Mesothelial cell of epicardium (in vitro differentiated cells): ENCODE results near the gene MTF2. TPM values are rescaled to one million over a fixed set of nuclear protein-coding genes. Genes with fewer than 3 reads are reported as not detected.
A peak's percentile ranks its signal among the peaks of the same experiment; 100 is the strongest.

ENCODE experiments used
- DNase-seq, 2 experiments: peaks; one replicate each; pipeline ENCODE4 v3.0.0; 2021; ENCODE audit warnings: low spot score in 2 of 2; ENCODE audit not compliant: unreplicated experiment in 2 of 2
- H3K27ac Mint-ChIP-seq: 2 replicates; pipeline ENCODE4 v1.8.0; 2021; ENCODE audit warnings: mixed read lengths
- H3K27me3 Mint-ChIP-seq: 2 replicates; pipeline ENCODE4 v1.8.0; 2021; ENCODE audit warnings: low read depth, mixed read lengths
- H3K36me3 Mint-ChIP-seq: 2 replicates; pipeline ENCODE4 v1.8.0; 2021; ENCODE audit warnings: mixed read lengths
- H3K4me1 Mint-ChIP-seq: 2 replicates; pipeline ENCODE4 v1.8.0; 2021; ENCODE audit warnings: mixed read lengths
- H3K4me3 Mint-ChIP-seq: 2 replicates; pipeline ENCODE4 v1.8.0; 2021; ENCODE audit warnings: mild to moderate bottlenecking, moderate library complexity, mixed read lengths
- H3K9me3 Mint-ChIP-seq: 2 replicates; pipeline ENCODE4 v1.8.0; 2021; ENCODE audit warnings: mixed read lengths
- total RNA-seq: library from RNA; stranded (reverse); gene quantifications from 3 replicates; pipeline ENCODE4 v1.2.1, GENCODE V29; 2021
- TF ChIP-seq, protein P1 (sequence below): fragments of 200-600 bp; sonication (generic); IDR thresholded peaks from one replicate; pipeline ENCODE4 v1.5.0; 2021; ENCODE audit warnings: antibody characterized with exemption; ENCODE audit not compliant: unreplicated experiment

The MTF2 gene
- total RNA-seq, 1 donor from 2014 or later = 76.2 TPM

- Mint-ChIP-seq H3K36me3 (peaks cover 35% of the 10 kb centered on the region), H3K4me3 (no peak overlapping the region), H3K4me1 (peaks cover 23% of the 10 kb centered on the region), H3K9me3 (peaks cover 13% of the 10 kb centered on the region), H3K27ac (peak overlapping the region; percentile 59), H3K27me3 (no peaks in the 10 kb centered on the region)
- TF ChIP-seq, protein P1, sequence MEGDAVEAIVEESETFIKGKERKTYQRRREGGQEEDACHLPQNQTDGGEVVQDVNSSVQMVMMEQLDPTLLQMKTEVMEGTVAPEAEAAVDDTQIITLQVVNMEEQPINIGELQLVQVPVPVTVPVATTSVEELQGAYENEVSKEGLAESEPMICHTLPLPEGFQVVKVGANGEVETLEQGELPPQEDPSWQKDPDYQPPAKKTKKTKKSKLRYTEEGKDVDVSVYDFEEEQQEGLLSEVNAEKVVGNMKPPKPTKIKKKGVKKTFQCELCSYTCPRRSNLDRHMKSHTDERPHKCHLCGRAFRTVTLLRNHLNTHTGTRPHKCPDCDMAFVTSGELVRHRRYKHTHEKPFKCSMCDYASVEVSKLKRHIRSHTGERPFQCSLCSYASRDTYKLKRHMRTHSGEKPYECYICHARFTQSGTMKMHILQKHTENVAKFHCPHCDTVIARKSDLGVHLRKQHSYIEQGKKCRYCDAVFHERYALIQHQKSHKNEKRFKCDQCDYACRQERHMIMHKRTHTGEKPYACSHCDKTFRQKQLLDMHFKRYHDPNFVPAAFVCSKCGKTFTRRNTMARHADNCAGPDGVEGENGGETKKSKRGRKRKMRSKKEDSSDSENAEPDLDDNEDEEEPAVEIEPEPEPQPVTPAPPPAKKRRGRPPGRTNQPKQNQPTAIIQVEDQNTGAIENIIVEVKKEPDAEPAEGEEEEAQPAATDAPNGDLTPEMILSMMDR = no peak
- no peak for DNase-seq
Observed at GRCh38 chr1:93082313-93082712, 3.2 kb downstream of the MTF2 start.

DNA sequence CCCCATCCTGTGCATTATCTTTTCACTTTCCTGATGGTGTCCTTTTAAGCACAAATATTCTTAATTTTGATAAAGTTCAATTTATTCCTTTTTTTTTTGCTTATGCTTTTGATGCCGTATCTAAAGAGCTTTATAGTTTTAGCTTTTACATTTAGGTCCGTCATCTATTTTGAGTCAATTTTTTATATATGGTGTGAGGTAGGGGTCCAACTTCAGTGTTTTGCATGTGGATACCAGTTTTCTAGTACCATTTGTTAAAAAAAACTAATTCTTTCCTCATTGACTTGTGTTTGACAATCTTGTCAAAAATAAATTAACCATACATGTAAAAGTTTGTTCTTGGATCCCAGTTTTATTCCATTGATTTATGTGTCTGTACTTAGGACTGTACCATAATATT is 4.9 kb downstream of the MTF2 start:
- Mint-ChIP-seq H3K27ac (no peak overlapping the region), H3K36me3 (peaks cover 35% of the 10 kb centered on the region), H3K4me3 (no peak overlapping the region), H3K27me3 (no peaks in the 10 kb centered on the region), H3K9me3 (peaks cover 13% of the 10 kb centered on the region), H3K4me1 (peaks cover 13% of the 10 kb centered on the region)
- no peak for DNase-seq
- TF ChIP-seq, protein P1 = no peak

DNA sequence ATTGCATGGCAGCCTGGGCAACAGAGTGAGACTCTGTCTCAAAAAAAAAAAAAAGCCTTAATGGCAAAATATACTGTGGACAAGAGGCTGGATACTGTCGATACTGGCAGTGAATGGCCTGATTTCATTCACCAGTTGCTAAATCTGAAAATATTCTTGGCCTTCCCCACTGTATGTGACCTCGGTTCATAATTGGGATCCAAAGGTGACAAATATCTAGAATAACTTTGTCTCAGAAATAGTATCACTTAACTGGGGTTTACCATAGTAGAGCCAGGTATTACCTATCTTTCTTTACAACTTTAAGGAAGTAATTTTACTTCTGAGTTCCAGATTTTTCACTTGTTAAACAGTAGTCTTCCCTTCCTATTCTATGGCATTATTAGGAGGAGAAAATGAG is 8.4 kb downstream of the MTF2 start:
- DNase-seq = no peak
- Mint-ChIP-seq H3K27me3 (no peaks in the 10 kb centered on the region), H3K4me3 (no peak overlapping the region), H3K9me3 (peaks cover 13% of the 10 kb centered on the region), H3K27ac (peak overlapping the region; percentile 11), H3K36me3 (peaks cover 48% of the 10 kb centered on the region), H3K4me1 (no peaks in the 10 kb centered on the region)
- TF ChIP-seq, protein P1 = no peak

DNA sequence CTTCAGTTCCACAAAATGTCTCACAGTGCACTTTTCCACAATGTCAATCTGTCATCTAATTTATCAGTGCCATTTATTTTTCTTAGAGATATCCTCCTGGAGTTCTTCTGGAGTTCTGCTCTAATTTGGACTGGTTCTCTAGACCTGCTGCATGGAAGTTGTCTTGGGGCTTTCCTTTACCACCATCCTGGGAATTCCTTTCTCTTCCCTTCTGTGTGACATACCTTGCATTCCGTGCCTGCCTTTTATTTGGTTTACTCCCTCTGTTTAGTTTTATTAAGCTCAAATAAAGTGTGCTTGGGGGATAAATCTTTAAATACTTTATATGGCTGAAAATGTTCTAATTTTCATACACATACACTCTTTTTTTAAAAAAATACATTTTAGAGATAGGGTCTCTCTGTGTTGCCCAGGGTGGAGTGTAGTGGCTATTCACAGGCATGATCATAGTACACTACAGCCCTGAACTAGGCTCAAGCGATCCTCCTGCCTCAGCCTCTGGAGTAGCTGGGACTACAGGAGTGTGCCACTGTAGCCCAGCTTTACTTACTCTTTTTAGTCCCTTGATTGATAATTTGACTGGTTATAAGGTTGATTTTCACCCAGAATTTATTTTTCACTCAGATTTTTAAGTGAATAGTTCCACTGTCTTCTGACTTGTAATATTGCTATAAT is 14.4 kb downstream of the MTF2 start:
- Mint-ChIP-seq H3K4me3 (no peak overlapping the region), H3K27ac (peak overlapping the region; percentile 81), H3K27me3 (no peaks in the 10 kb centered on the region), H3K4me1 (peaks cover 19% of the 10 kb centered on the region), H3K9me3 (no peaks in the 10 kb centered on the region), H3K36me3 (peaks cover 22% of the 10 kb centered on the region)
- TF ChIP-seq, protein P1 = no peak
- DNase-seq = no peak

GRCh38 chr1:93095804-93096585 is 16.9 kb downstream of the MTF2 start:
- Mint-ChIP-seq H3K4me1 (peaks cover 19% of the 10 kb centered on the region), H3K36me3 (peaks cover 13% of the 10 kb centered on the region), H3K4me3 (no peak overlapping the region), H3K9me3 (no peaks in the 10 kb centered on the region), H3K27ac (peak overlapping the region; percentile 82), H3K27me3 (no peaks in the 10 kb centered on the region)
- no peak for DNase-seq
- TF ChIP-seq, protein P1 = no peak
